Loucy (cell line): ENCODE data around the gene CAMSAP1.

Experiments used
- EZH2phosphoT487 ChIP-seq: fragments of 200-600 bp; IDR thresholded peaks from 2 replicates; pipeline ENCODE4 v1.6.1; 2018; ENCODE audit warnings: antibody characterized with exemption, mild to moderate bottlenecking, moderate library complexity, borderline replicate concordance
- TF ChIP-seq, protein P1 (sequence below): fragments of 200-600 bp; sonication (generic); conservative IDR thresholded peaks from 2 replicates; pipeline ENCODE4 v1.5.1; 2014; ENCODE audit warnings: mild to moderate bottlenecking, antibody characterized with exemption, low read length

DNA sequence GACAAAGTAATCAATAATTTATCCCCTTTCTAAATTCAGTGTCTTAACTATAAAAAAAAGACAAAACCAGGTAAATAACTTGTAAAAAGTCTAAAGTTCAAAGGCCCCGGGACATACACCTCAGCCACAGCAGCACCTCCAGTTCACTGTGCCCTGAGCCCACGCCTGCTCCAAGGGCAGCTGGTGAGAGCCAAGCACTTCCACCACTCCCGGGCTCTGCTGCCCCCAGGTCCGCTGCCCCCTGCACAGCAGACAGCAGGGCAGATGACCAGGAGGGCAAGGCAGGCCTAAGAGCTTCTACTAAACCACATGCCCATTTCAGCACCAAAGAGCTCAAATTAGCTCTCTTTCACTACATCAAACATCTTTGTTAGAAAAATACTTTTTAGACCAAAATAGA lies 91.9 kb downstream of the CAMSAP1 start:
- TF ChIP-seq, protein P1, sequence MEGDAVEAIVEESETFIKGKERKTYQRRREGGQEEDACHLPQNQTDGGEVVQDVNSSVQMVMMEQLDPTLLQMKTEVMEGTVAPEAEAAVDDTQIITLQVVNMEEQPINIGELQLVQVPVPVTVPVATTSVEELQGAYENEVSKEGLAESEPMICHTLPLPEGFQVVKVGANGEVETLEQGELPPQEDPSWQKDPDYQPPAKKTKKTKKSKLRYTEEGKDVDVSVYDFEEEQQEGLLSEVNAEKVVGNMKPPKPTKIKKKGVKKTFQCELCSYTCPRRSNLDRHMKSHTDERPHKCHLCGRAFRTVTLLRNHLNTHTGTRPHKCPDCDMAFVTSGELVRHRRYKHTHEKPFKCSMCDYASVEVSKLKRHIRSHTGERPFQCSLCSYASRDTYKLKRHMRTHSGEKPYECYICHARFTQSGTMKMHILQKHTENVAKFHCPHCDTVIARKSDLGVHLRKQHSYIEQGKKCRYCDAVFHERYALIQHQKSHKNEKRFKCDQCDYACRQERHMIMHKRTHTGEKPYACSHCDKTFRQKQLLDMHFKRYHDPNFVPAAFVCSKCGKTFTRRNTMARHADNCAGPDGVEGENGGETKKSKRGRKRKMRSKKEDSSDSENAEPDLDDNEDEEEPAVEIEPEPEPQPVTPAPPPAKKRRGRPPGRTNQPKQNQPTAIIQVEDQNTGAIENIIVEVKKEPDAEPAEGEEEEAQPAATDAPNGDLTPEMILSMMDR: no peak
- no peak for TF ChIP-seq EZH2phosphoT487
